Nephron progenitor cell (in vitro differentiated cells): ENCODE data around the gene TLX3.
A peak's percentile ranks its signal among the peaks of the same experiment; 100 is the strongest.

Source experiments
- DNase-seq: peaks from one replicate; pipeline ENCODE4 v3.0.0; 2021
- H3K27ac Mint-ChIP-seq: 2 replicates; pipeline ENCODE4 v1.8.0; 2021; ENCODE audit warnings: mild to moderate bottlenecking, moderate library complexity, mixed read lengths
- H3K27me3 Mint-ChIP-seq: 2 replicates; pipeline ENCODE4 v1.8.0; 2021; ENCODE audit warnings: mild to moderate bottlenecking, low read depth, mixed read lengths; ENCODE audit not compliant: poor library complexity
- H3K36me3 Mint-ChIP-seq: 2 replicates; pipeline ENCODE4 v1.8.0; 2021; ENCODE audit warnings: low read depth, mixed read lengths
- H3K4me1 Mint-ChIP-seq: 2 replicates; pipeline ENCODE4 v1.8.0; 2021; ENCODE audit warnings: mixed read lengths
- H3K4me3 Mint-ChIP-seq: 2 replicates; pipeline ENCODE4 v1.8.0; 2021; ENCODE audit warnings: mild to moderate bottlenecking, moderate library complexity, mixed read lengths
- H3K9me3 Mint-ChIP-seq: 2 replicates; pipeline ENCODE4 v1.8.0; 2021; ENCODE audit warnings: mild to moderate bottlenecking, moderate library complexity, mixed read lengths
- TF ChIP-seq, protein P1 (sequence below): fragments of 200-600 bp; sonication (generic); IDR thresholded peaks from 2 replicates; pipeline ENCODE4 v1.5.0; 2021; ENCODE audit warnings: antibody characterized with exemption

The TLX3 gene

DNA sequence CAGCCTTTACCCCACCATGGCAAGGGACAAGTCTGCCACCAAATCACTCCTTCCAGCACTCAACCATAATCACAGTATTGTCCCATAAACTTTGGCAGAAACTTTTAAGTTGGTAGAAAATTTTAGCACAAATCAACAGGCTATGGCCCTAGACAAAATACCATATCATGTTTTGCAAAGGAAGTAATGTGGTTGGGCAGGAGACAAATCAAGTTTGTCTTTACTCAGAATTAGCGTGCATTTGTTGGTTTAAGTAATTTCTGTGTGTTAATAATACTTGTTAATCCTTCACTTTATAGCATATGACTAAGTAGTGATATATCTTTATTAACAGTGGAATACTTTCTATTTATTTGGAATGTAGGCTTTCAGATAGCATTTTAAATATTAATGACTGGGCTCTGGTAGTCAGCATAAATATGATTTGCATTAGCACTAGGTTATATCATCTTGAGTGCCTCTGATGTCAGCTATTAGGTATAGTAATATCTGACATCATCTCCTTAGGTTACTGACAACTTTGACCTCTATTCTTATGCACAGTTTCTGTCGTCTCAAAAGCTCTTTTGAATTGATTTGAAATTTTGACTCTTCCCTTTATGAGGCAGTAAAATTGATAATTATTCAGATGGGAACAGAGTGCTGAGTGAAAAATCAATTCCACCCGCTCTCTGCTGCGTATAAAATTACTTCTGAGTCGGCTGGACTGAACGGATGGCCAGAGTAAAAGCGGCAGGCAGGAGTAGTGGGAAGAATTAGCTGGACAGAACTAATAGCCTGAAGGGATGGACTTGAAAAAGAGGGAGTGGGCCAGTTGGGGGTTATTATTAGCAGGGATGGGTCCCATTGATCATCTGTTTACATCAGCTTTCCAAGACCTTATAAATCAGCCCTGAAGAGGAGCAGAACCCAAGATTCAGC, 40.1 kb upstream of the TLX3 start:
- no peak for DNase-seq
- TF ChIP-seq, protein P1, sequence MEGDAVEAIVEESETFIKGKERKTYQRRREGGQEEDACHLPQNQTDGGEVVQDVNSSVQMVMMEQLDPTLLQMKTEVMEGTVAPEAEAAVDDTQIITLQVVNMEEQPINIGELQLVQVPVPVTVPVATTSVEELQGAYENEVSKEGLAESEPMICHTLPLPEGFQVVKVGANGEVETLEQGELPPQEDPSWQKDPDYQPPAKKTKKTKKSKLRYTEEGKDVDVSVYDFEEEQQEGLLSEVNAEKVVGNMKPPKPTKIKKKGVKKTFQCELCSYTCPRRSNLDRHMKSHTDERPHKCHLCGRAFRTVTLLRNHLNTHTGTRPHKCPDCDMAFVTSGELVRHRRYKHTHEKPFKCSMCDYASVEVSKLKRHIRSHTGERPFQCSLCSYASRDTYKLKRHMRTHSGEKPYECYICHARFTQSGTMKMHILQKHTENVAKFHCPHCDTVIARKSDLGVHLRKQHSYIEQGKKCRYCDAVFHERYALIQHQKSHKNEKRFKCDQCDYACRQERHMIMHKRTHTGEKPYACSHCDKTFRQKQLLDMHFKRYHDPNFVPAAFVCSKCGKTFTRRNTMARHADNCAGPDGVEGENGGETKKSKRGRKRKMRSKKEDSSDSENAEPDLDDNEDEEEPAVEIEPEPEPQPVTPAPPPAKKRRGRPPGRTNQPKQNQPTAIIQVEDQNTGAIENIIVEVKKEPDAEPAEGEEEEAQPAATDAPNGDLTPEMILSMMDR, result no peak
- no peak overlapping the region for H3K27ac Mint-ChIP-seq

DNA sequence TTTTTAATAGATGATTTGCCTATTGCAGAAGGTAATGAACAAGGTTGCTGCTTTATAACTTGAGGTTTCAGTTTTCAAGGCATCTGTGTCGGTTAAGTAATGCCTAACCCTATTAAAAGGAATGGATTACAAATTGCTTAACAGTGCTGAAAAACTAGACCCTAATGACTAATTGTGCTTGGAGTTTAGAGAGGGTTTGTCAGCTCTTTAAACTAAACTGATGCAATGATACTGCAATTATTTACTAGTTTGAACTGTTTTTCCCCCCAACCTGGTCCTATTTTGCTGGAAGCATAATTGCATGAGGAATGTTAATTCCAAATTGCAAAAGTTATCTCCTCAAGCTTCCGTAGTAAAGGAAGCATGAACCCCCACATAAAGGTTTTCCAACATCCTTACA, 39.3 kb upstream of the TLX3 start:
- TF ChIP-seq, protein P1, result no peak
- DNase-seq, result no peak
- Mint-ChIP-seq H3K36me3 (no peaks in the 10 kb centered on the region), H3K27me3 (peaks cover 3% of the 10 kb centered on the region), H3K4me1 (no peaks in the 10 kb centered on the region), H3K27ac (no peak overlapping the region), H3K9me3 (no peaks in the 10 kb centered on the region), H3K4me3 (no peak overlapping the region)

More for the DNA sequence above, 40.1 kb upstream of the TLX3 start:
- no peak overlapping the region for H3K4me3 Mint-ChIP-seq
- no peaks in the 10 kb centered on the region for H3K4me1 Mint-ChIP-seq
- H3K36me3 Mint-ChIP-seq, result no peaks in the 10 kb centered on the region
- H3K9me3 Mint-ChIP-seq, result no peaks in the 10 kb centered on the region
- H3K27me3 Mint-ChIP-seq, result peaks cover 3% of the 10 kb centered on the region

DNA sequence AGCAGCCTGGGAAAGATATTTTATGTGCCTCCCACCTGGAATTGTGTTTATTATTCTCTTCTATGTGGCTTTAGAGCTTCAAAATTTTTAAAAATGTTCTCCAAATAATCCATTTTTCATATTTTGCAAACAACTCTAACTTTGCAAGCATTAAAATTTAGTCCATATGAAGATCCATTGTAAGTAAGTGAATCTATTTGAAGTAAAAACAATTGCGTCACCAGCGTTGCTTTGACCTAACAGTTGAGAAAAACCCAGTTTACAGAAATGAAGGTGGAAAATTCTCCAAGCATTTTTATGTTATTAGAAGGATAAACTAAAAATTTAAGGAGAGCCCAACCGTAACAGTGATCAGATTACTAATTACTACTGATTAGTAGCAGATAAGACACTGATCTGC, 38.9 kb upstream of the TLX3 start:
- H3K4me1 Mint-ChIP-seq, result no peaks in the 10 kb centered on the region
- H3K36me3 Mint-ChIP-seq, result no peaks in the 10 kb centered on the region
- H3K27ac Mint-ChIP-seq, result no peak overlapping the region

DNA sequence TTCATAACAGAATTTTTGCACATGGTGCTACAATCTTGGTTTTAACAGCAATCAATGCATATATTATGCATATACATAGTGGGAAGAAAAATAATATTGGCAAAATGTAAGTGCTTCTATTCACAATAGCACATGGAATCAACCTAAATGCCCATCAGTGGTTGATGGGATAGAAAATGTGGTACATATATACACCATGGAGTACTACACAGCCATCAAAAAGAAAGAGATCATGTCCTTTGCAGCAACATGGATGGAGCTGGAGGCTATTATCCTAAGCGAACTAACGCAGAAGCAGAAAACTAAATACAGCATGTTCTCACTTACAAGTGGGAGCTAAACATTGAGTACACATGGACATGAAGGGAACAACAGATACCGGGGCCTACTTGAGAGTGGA, 37.2 kb upstream of the TLX3 start:
- TF ChIP-seq, protein P1, result no peak
- Mint-ChIP-seq H3K27me3 (peaks cover 3% of the 10 kb centered on the region), H3K9me3 (no peaks in the 10 kb centered on the region), H3K4me1 (peaks cover 6% of the 10 kb centered on the region), H3K27ac (no peak overlapping the region), H3K4me3 (no peak overlapping the region), H3K36me3 (no peaks in the 10 kb centered on the region)
- no peak for DNase-seq

More for the DNA sequence above, 38.9 kb upstream of the TLX3 start:
- H3K9me3 Mint-ChIP-seq, result no peaks in the 10 kb centered on the region
- H3K27me3 Mint-ChIP-seq, result peaks cover 3% of the 10 kb centered on the region
- H3K4me3 Mint-ChIP-seq, result no peak overlapping the region
- DNase-seq, result no peak
- TF ChIP-seq, protein P1, result no peak

DNA sequence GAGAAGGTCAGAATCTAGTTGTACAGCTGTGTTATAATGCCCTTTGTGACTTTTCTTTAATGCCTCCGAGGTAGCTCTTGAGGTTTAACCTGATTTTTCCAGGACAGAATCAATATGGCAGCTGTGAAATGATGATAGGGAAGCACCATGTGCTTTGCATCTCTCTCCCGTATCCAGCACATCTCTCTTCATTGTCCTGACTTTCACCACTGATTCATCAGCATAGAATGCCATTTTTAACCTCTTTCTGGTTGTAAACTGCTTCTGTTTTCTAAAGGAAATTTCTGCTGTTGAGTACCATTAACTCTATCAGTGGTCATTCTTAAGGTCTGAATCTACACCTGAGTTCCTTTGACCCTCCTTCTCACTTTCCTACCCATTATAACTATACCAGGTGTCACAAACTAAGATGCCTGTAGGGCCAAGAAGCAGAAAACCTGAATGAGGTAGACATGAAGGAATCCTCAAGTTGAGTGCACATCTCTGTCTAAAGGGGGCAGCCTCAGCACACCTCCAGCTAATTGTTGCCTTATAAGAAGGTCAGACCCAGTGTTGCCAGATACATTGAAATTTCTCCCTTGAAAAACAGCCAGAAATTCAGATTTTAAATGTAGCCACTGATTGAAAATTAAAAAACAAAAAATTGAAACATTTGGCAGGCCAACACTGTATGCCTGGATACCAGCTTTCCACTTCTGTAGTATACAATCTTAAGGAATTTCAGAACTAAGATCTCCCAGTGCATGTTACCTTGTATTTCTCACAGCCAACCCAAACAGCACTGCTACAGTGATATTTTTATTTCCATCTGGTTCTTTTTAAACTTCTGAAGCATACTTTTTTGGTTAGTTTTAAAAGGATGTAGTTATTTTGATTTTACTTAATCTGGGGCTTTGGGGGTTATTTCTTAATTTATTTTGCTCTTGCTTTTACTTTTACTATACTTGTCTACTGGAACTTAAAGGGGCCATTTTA, 35.8 kb upstream of the TLX3 start:
- Mint-ChIP-seq H3K4me1 (peaks cover 6% of the 10 kb centered on the region), H3K27me3 (no peaks in the 10 kb centered on the region), H3K4me3 (no peak overlapping the region), H3K9me3 (no peaks in the 10 kb centered on the region), H3K36me3 (no peaks in the 10 kb centered on the region), H3K27ac (no peak overlapping the region)
- TF ChIP-seq, protein P1, result peak; percentile 32
- peak; percentile 10 for DNase-seq
